Measurements from ENCODE around the gene ICE1. TPM values are rescaled to one million over a fixed set of nuclear protein-coding genes. Genes with fewer than 3 reads are reported as not detected.
A peak's percentile ranks its signal among the peaks of the same experiment; 100 is the strongest.

The ICE1 gene
- total and polyA plus RNA-seq, 2 donors = 11.1 to 20.3 TPM

DNA sequence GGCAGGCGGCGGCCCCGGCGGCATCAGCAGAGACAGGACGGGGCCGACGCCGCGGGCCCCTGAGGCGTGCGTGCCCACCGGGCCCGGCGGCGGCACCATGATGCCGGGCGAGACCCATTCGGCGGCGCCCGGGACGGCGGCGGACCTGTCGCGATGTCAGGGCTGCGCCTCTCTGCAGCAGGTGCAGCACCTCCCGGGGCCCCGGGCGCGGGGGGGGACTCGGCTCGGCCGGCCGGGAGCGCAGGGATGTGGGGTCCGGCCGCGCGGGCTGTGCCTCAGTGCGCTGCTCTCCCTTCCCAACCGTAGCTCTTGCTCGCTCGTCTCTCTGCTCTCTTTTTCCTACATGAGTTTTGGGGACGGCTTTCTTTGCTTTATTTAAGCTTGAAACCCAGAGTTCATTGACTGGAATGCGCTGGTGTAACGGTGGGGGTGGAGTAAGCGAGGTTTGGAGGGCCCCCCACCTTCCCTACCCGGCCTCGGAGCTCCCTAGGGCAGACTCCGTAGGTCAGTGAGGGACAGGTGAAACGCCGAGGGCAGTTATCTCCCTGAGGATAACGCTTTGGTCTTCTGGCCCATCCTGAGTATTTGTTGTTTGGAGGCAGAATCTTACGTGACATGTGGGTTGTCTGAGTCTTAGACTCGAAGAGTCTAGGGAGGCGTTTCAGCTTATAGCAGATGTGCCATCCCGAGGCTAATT, 490 bp downstream of the ICE1 start:
- under 1% methylated on average over 58 of the region's 58 CpGs for WGBS
- no peaks in the 10 kb centered on the region for H3K9me3 ChIP-seq (ENCODE audit: control insufficient read depth in 2 of 2, insufficient read depth in 1 of 2, low read length in 1 of 2)
- peaks cover 18 to 19% of the 10 kb centered on the region in 2 donors for H3K4me1 ChIP-seq (ENCODE audit: control insufficient read depth in 2 of 2, insufficient read depth in 2 of 2, low read length in 2 of 2)
- peak in 1 of 9 donors; percentile 4 for DNase-seq (ENCODE audit: low read depth in 6 of 9, low spot score in 9 of 9)
- no peaks in the 10 kb centered on the region for H3K27me3 ChIP-seq (ENCODE audit: control insufficient read depth in 2 of 2, insufficient read depth in 1 of 2, low read length in 1 of 2)
- H3K36me3 ChIP-seq (ENCODE audit: control insufficient read depth in 2 of 2, insufficient read depth in 2 of 2, low read length in 1 of 2) = no peaks in the 10 kb centered on the region
- H3K27ac ChIP-seq (ENCODE audit: low read depth in 1 of 2, low read length in 1 of 2) = peak overlapping the region in 1 of 2 donors; percentile 98
- H3K4me3 ChIP-seq (ENCODE audit: low read length in 2 of 2) = peak overlapping the region; percentile 68 to 83

GRCh38 chr5:5423586-5423985, 1.1 kb downstream of the ICE1 start:
- Histone ChIP-seq H3K9me3 (ENCODE audit: control insufficient read depth in 2 of 2, insufficient read depth in 1 of 2, low read length in 1 of 2) (no peaks in the 10 kb centered on the region), H3K4me3 (ENCODE audit: low read length in 2 of 2) (peak overlapping the region; percentile 68 to 83), H3K27ac (ENCODE audit: low read depth in 1 of 2, low read length in 1 of 2) (no peak overlapping the region), H3K27me3 (ENCODE audit: control insufficient read depth in 2 of 2, insufficient read depth in 1 of 2, low read length in 1 of 2) (no peaks in the 10 kb centered on the region), H3K36me3 (ENCODE audit: control insufficient read depth in 2 of 2, insufficient read depth in 2 of 2, low read length in 1 of 2) (no peaks in the 10 kb centered on the region), H3K4me1 (ENCODE audit: control insufficient read depth in 2 of 2, insufficient read depth in 2 of 2, low read length in 2 of 2) (peaks cover 18 to 19% of the 10 kb centered on the region in 2 donors)
- 25% methylated on average over 7 of the region's 7 CpGs for WGBS
- DNase-seq (ENCODE audit: low read depth in 6 of 9, low spot score in 9 of 9) = peak in 1 of 9 donors; percentile 7

DNA sequence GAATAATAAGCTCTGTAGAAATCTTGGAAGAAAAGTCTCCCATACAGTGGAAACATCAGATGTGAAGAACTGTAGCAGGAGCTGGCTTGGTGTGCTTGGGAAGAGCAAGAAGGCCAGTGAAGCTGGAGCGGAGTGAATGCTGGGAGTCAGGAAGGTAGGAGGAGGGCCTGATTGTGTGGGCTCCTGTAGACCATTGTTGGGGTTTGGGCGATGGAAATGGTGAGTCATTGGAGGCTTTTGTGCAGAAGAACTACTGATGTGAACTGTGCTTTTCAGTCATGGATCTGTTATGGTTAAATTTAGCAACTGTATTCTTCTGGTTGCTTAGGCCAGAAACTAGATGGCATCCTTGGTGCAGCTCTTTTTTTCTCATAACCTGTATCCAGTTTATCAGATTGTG, 2.3 kb downstream of the ICE1 start:
- Histone ChIP-seq H3K9me3 (ENCODE audit: control insufficient read depth in 2 of 2, insufficient read depth in 1 of 2, low read length in 1 of 2) (no peaks in the 10 kb centered on the region), H3K4me1 (ENCODE audit: control insufficient read depth in 2 of 2, insufficient read depth in 2 of 2, low read length in 2 of 2) (peaks cover 18 to 19% of the 10 kb centered on the region in 2 donors), H3K27ac (ENCODE audit: low read depth in 1 of 2, low read length in 1 of 2) (no peak overlapping the region), H3K27me3 (ENCODE audit: control insufficient read depth in 2 of 2, insufficient read depth in 1 of 2, low read length in 1 of 2) (no peaks in the 10 kb centered on the region), H3K36me3 (ENCODE audit: control insufficient read depth in 2 of 2, insufficient read depth in 2 of 2, low read length in 1 of 2) (no peaks in the 10 kb centered on the region), H3K4me3 (ENCODE audit: low read length in 2 of 2) (no peak overlapping the region)
- WGBS = 96% methylated on average over 2 of the region's 2 CpGs
- DNase-seq (ENCODE audit: low read depth in 6 of 9, low spot score in 9 of 9) = no peak

GRCh38 chr5:5430136-5430535, 7.7 kb downstream of the ICE1 start:
- Histone ChIP-seq H3K27me3 (ENCODE audit: control insufficient read depth in 2 of 2, insufficient read depth in 1 of 2, low read length in 1 of 2) (no peaks in the 10 kb centered on the region), H3K4me1 (ENCODE audit: control insufficient read depth in 2 of 2, insufficient read depth in 2 of 2, low read length in 2 of 2) (no peaks in the 10 kb centered on the region), H3K36me3 (ENCODE audit: control insufficient read depth in 2 of 2, insufficient read depth in 2 of 2, low read length in 1 of 2) (no peaks in the 10 kb centered on the region), H3K4me3 (ENCODE audit: low read length in 2 of 2) (no peak overlapping the region), H3K9me3 (ENCODE audit: control insufficient read depth in 2 of 2, insufficient read depth in 1 of 2, low read length in 1 of 2) (no peaks in the 10 kb centered on the region), H3K27ac (ENCODE audit: low read depth in 1 of 2, low read length in 1 of 2) (no peak overlapping the region)
- WGBS = 98% methylated on average over 3 of the region's 3 CpGs
- no peak for DNase-seq (ENCODE audit: low read depth in 6 of 9, low spot score in 9 of 9)

- Histone ChIP-seq H3K4me3 (ENCODE audit: low read length in 2 of 2) (no peak overlapping the region), H3K36me3 (ENCODE audit: control insufficient read depth in 2 of 2, insufficient read depth in 2 of 2, low read length in 1 of 2) (peaks cover 0 to 1% of the 10 kb centered on the region in 2 donors), H3K27me3 (ENCODE audit: control insufficient read depth in 2 of 2, insufficient read depth in 1 of 2, low read length in 1 of 2) (no peaks in the 10 kb centered on the region), H3K27ac (ENCODE audit: low read depth in 1 of 2, low read length in 1 of 2) (no peak overlapping the region), H3K9me3 (ENCODE audit: control insufficient read depth in 2 of 2, insufficient read depth in 1 of 2, low read length in 1 of 2) (no peaks in the 10 kb centered on the region), H3K4me1 (ENCODE audit: control insufficient read depth in 2 of 2, insufficient read depth in 2 of 2, low read length in 2 of 2) (no peaks in the 10 kb centered on the region)
- WGBS = 97% methylated on average over 4 of the region's 4 CpGs
- no peak for DNase-seq (ENCODE audit: low read depth in 6 of 9, low spot score in 9 of 9)
These were observed 9.7 kb downstream of the ICE1 start for GRCh38 chr5:5432020-5432707.

DNA sequence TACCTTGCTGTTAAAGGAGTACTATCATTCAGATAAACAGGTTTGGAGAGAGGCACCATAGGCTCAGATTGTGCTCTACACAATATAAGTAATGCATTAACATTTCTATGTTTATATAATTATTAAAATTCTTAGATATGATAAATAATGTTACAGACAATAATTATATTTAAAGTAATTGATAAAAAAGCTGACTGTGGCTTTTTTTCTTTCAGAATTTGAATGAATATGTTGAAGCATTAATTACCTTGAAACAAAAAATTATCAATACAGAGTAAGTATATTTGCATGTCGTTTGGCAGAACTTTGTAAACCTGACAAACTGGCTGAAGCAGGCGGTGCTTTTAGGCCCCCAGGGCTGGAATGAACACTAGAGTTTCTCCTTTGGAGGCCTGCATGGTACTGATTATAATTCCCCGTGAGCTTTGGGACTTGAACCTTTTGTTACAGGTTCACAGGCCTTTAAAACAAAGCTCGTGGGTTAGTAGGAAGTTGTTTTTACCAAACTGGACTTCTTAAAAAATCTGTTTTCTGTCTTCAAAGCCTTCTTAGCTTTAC, 13.8 kb downstream of the ICE1 start:
- Histone ChIP-seq H3K27ac (ENCODE audit: low read depth in 1 of 2, low read length in 1 of 2) (no peak overlapping the region), H3K4me1 (ENCODE audit: control insufficient read depth in 2 of 2, insufficient read depth in 2 of 2, low read length in 2 of 2) (no peaks in the 10 kb centered on the region), H3K9me3 (ENCODE audit: control insufficient read depth in 2 of 2, insufficient read depth in 1 of 2, low read length in 1 of 2) (no peaks in the 10 kb centered on the region), H3K27me3 (ENCODE audit: control insufficient read depth in 2 of 2, insufficient read depth in 1 of 2, low read length in 1 of 2) (no peaks in the 10 kb centered on the region), H3K36me3 (ENCODE audit: control insufficient read depth in 2 of 2, insufficient read depth in 2 of 2, low read length in 1 of 2) (peaks cover 0 to 5% of the 10 kb centered on the region in 2 donors), H3K4me3 (ENCODE audit: low read length in 2 of 2) (no peak overlapping the region)
- 98% methylated on average over 4 of the region's 4 CpGs for WGBS
- DNase-seq (ENCODE audit: low read depth in 6 of 9, low spot score in 9 of 9) = no peak

DNA sequence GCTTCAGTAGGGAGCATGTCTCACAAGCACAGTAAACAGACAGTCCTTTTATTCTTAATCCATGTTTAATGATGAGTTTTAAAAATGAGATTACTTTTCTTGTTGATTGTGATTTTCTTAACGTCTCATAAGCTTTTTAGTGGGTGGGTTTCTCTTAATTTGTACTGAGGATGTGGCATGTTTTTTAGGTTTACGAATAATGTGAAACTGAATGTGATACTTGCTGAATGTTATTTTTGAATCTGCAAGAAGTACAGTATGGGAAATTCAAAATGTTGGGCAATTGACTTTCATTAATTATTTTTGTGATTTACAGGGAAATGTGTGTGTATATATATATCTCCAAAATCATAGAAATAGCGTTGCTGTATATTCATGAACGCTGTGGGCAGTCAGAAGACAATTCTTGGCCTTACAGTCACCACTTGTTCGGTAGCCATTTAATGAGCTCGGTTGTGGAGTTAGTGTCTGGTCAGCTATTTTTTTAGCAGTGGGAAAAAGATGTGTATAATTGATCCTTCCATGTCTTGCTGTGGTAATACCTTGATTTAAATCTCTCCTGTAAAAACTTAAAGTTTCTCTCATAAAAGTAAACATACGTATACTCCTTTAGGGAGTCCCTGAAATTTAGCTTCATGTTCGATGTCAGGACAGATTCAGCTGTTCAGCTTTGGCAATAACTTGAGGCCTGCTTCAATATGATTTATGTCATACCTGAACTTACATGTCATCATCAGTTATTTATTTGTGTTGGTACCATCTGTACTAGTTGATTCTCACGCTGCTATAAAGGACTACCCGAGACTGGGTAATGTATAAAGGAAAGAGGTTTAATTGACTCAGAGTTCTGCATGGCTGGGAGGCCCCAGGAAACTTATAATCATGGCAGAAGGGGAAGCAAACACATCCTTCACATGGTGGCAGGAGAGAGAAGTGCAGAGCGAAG, 15.0 kb downstream of the ICE1 start:
- Histone ChIP-seq H3K27me3 (ENCODE audit: control insufficient read depth in 2 of 2, insufficient read depth in 1 of 2, low read length in 1 of 2) (no peaks in the 10 kb centered on the region), H3K4me3 (ENCODE audit: low read length in 2 of 2) (no peak overlapping the region), H3K36me3 (ENCODE audit: control insufficient read depth in 2 of 2, insufficient read depth in 2 of 2, low read length in 1 of 2) (peaks cover 0 to 5% of the 10 kb centered on the region in 2 donors), H3K27ac (ENCODE audit: low read depth in 1 of 2, low read length in 1 of 2) (no peak overlapping the region), H3K4me1 (ENCODE audit: control insufficient read depth in 2 of 2, insufficient read depth in 2 of 2, low read length in 2 of 2) (no peaks in the 10 kb centered on the region), H3K9me3 (ENCODE audit: control insufficient read depth in 2 of 2, insufficient read depth in 1 of 2, low read length in 1 of 2) (no peaks in the 10 kb centered on the region)
- no peak for DNase-seq (ENCODE audit: low read depth in 6 of 9, low spot score in 9 of 9)
- WGBS = 97% methylated on average over 11 of the region's 11 CpGs

- 99% methylated on average over 1 of the region's 1 CpG for WGBS
- Histone ChIP-seq H3K27me3 (ENCODE audit: control insufficient read depth in 2 of 2, insufficient read depth in 1 of 2, low read length in 1 of 2) (no peaks in the 10 kb centered on the region), H3K4me1 (ENCODE audit: control insufficient read depth in 2 of 2, insufficient read depth in 2 of 2, low read length in 2 of 2) (no peaks in the 10 kb centered on the region), H3K27ac (ENCODE audit: low read depth in 1 of 2, low read length in 1 of 2) (no peak overlapping the region), H3K9me3 (ENCODE audit: control insufficient read depth in 2 of 2, insufficient read depth in 1 of 2, low read length in 1 of 2) (no peaks in the 10 kb centered on the region), H3K36me3 (ENCODE audit: control insufficient read depth in 2 of 2, insufficient read depth in 2 of 2, low read length in 1 of 2) (peaks cover 4 to 44% of the 10 kb centered on the region in 2 donors), H3K4me3 (ENCODE audit: low read length in 2 of 2) (no peak overlapping the region)
- no peak for DNase-seq (ENCODE audit: low read depth in 6 of 9, low spot score in 9 of 9)
These were observed 29.4 kb downstream of the ICE1 start for GRCh38 chr5:5451863-5452262.
